Kidney (tissue), 13 donors: Measurements from ENCODE around the gene SMIM45.

ENCODE experiments used
- DNase-seq, 5 donors: peaks; one replicate each; pipeline ENCODE4 v3.0.0-alpha.2; 2013 to 2020
- FAIRE-seq: peaks from 2 replicates; lab custom pipeline; 2012; peaks lifted over from hg19 to GRCh38; lab: Jason Lieb, UNC
- H3K27ac ChIP-seq, 2 donors: one replicate each; pipeline ENCODE4 v1.7.0; 2013; ENCODE audit warnings: low read depth in 2 of 2, low read length in 2 of 2, inconsistent platforms in 1 of 2
- H3K27me3 ChIP-seq: one replicate; pipeline ENCODE4 v1.7.1; 2013; ENCODE audit warnings: low read length, inconsistent platforms; ENCODE audit not compliant: control insufficient read depth, insufficient read depth
- H3K36me3 ChIP-seq, 3 donors: one replicate each; pipeline versions ENCODE4 v1.7.0 to v1.7.1; 2013; ENCODE audit warnings: low read length in 3 of 3, control low read depth in 1 of 3, inconsistent platforms in 1 of 3; ENCODE audit not compliant: insufficient read depth in 3 of 3, control insufficient read depth in 2 of 3
- H3K4me1 ChIP-seq, 3 donors: one replicate each; pipeline versions ENCODE4 v1.7.0 to v1.7.1; 2013; ENCODE audit warnings: low read length in 3 of 3, inconsistent platforms in 1 of 3, low read depth in 1 of 3; ENCODE audit not compliant: control insufficient read depth in 2 of 3, insufficient read depth in 2 of 3
- H3K4me3 ChIP-seq, 3 donors: one replicate each; pipeline versions ENCODE4 v1.7.0 to v1.8.1; 2013; ENCODE audit warnings: low read length in 3 of 3, control low read depth in 1 of 3, inconsistent platforms in 1 of 3
- H3K9ac ChIP-seq, 3 donors: one replicate each; pipeline versions ENCODE4 v1.7.0 to v1.7.1; 2013; ENCODE audit warnings: low read length in 3 of 3, control low read depth in 1 of 3, inconsistent platforms in 1 of 3
- H3K9me3 ChIP-seq, 3 donors: one replicate each; pipeline versions ENCODE4 v1.7.0 to v1.7.1; 2013; ENCODE audit warnings: low read length in 3 of 3, control low read depth in 1 of 3, inconsistent platforms in 1 of 3; ENCODE audit not compliant: control insufficient read depth in 2 of 3, insufficient read depth in 1 of 3
- intact Hi-C: fragments of 100-400 bp; cut with DNase I; formaldehyde crosslinking; loops from one replicate; pipeline ENCODE4 v1.11.1; 2022
- TF ChIP-seq, protein P1 (sequence below): IDR thresholded peaks from 3 replicates; pipeline ENCODE4 v1.5.1; 2012; ENCODE audit warnings: mild to moderate bottlenecking, moderate library complexity, borderline replicate concordance; ENCODE audit not compliant: insufficient read depth; ENCODE audit errors: extremely low read depth
- donor health status: control.
- donor health status: control.
- donor health status: control.
- donor health status: control.
- donor health status: control.
- donor health status: DM: yes; HTN: yes; CAD: no.
- donor health status: Normal renal cell carcinoma (clear cell type).

SMIM45 gene

DNA sequence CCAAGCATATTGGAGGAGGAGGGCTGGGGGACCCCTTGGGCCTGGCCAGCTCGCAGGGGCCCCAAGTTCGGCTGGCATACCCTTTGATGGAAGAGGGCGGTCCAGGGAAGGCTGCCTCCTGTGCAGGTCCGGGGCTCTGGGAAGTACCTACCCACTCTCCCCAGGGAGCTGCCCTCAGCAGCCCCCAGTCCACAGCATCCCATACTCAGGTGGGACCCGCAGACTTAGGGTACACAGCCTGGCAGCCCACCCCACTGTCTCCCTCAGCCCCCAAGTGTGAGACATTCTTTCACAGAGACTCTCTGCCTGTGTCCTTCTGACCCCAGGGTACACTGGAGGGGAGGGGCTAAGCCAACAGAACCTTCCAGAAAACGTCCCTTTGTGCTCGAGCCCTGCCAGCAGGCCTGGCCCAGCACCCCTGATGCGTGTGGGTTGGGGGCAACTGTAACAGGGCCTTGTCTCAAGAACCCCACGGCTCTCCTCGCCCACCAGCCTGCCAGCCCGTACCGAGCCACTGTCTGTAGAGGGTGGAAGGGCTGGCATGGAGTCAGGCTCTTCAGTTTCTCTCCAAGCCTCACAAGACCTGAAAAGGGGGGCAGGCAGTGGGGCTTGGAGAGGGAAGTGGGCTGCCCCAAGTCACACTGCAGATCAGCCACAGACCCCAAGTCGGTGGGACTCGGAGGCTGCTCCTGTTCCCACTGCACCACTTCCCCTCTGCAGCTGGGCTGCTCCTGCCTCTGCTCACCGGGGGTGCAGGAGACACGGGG lies 18.4 kb upstream of the SMIM45 start:
- Histone ChIP-seq H3K9ac (no peak overlapping the region), H3K27ac (no peak overlapping the region), H3K27me3 (no peaks in the 10 kb centered on the region), H3K4me1 (no peaks in the 10 kb centered on the region), H3K36me3 (no peaks in the 10 kb centered on the region), H3K9me3 (no peaks in the 10 kb centered on the region), H3K4me3 (no peak overlapping the region)
- DNase-seq, result no peak
- intact Hi-C loops, result no loop called here
- TF ChIP-seq, protein P1, sequence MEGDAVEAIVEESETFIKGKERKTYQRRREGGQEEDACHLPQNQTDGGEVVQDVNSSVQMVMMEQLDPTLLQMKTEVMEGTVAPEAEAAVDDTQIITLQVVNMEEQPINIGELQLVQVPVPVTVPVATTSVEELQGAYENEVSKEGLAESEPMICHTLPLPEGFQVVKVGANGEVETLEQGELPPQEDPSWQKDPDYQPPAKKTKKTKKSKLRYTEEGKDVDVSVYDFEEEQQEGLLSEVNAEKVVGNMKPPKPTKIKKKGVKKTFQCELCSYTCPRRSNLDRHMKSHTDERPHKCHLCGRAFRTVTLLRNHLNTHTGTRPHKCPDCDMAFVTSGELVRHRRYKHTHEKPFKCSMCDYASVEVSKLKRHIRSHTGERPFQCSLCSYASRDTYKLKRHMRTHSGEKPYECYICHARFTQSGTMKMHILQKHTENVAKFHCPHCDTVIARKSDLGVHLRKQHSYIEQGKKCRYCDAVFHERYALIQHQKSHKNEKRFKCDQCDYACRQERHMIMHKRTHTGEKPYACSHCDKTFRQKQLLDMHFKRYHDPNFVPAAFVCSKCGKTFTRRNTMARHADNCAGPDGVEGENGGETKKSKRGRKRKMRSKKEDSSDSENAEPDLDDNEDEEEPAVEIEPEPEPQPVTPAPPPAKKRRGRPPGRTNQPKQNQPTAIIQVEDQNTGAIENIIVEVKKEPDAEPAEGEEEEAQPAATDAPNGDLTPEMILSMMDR, result no peak
- no peak for FAIRE-seq

DNA sequence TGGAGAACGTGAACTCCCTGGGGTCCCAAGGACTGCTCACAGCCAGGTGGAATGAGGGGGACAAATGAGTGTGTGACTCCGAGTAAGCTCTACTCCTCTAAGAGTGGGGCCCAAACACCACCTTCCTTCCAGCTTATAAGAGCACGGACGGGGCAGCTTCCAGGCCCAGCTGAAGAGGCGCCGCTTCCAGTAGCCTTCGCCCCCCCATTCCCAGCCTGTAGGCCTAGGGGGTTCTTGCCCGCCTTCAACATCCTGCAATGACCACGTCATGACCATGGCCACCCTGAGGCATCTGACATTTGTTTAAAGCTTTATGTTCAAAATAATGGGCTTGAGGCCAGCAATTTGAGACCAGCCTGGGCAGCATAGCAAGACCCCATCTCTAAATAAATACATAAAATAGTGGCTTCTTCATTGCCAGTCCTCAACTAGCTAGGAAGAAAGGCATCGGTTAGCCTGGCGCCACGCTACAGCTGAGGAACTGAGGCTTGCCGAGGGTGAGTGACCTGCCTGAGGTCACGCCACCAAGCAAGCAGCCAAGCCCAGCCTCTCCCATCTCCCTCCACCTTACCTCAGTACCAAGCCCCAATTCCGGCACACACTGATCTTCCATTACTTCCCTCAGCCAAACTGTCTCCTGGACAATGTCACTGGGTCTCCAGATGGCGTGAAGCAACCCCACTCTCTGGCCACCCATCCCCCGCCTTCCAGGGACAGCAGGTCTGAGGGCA lies 17.5 kb upstream of the SMIM45 start:
- FAIRE-seq (no peak), DNase-seq (peak in 1 of 5 donors; percentile 41)
- no peaks in the 10 kb centered on the region for H3K9me3 ChIP-seq
- TF ChIP-seq, protein P1, result no peak
- H3K27ac ChIP-seq, result no peak overlapping the region
- H3K9ac ChIP-seq, result no peak overlapping the region
- H3K27me3 ChIP-seq, result no peaks in the 10 kb centered on the region
- H3K36me3 ChIP-seq, result no peaks in the 10 kb centered on the region
- H3K4me1 ChIP-seq, result no peaks in the 10 kb centered on the region
- H3K4me3 ChIP-seq, result no peak overlapping the region
- intact Hi-C loops, result no loop called here

DNA sequence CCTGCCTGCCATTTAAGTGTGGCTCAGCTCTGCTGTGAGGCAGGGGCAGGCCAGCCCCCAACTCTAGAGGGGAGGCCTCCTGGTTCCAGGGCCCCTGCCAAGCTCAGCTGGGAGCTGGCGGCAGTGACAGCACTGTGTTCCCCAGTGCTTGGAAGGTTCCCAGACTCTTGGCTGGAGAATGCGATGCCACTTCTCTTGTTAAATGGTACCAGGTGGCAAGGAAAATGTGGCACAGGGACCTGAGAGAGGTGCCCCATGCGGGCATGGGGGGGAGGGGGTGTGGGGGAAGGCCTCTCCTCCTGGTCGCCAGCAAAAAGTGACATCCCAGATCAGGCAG lies 17.0 kb upstream of the SMIM45 start:
- intact Hi-C loops, result no loop called here
- no peak overlapping the region for H3K4me3 ChIP-seq
- H3K9me3 ChIP-seq, result no peaks in the 10 kb centered on the region
- H3K9ac ChIP-seq, result no peak overlapping the region
- DNase-seq (no peak), FAIRE-seq (no peak)
- H3K27me3 ChIP-seq, result no peaks in the 10 kb centered on the region
- TF ChIP-seq, protein P1, result no peak
- H3K36me3 ChIP-seq, result no peaks in the 10 kb centered on the region
- no peaks in the 10 kb centered on the region for H3K4me1 ChIP-seq
- H3K27ac ChIP-seq, result no peak overlapping the region
